GM12878 (cell line): ENCODE measurements around the gene FAM222B. TPM values are rescaled to one million over a fixed set of nuclear protein-coding genes. Genes with fewer than 3 reads are reported as not detected.

ENCODE experiments used
- ATAC-seq: fragments of 200-7000 bp; cut with Tn5 transposase; 3 replicates; pipeline ENCODE4 v1.9.1; 2020; ENCODE audit warnings: mild to moderate bottlenecking, moderate library complexity
- BruUV-seq: library from RNA; stranded (reverse); fragments of 400-500 nt; replicated peaks from 2 replicates; lab custom pipeline; 2021; lab: Mats Ljungman, UMichigan
- CTCF ChIA-PET: fragments of 300-600 bp; sonication (Branson Sonifier 250); formaldehyde crosslinking; extraction: SDS; loops from one replicate; lab custom pipeline; 2021; ENCODE audit warnings: inconsistent platforms; lab: Yijun Ruan, JAX
- POLR2A ChIA-PET: fragments of 350-600 bp; formaldehyde crosslinking; extraction: SDS; loops from one replicate; lab custom pipeline; 2021; ENCODE audit warnings: inconsistent platforms; lab: Charles Lee
- RAD21 ChIA-PET: fragments of 300-600 bp; sonication (Branson Sonifier 250); formaldehyde crosslinking; loops from one replicate; lab custom pipeline; 2023; ENCODE audit warnings: antibody characterized with exemption; ENCODE audit not compliant: unreplicated experiment; lab: Charles Lee
- SMC1A ChIA-PET: fragments of 300-600 bp; sonication (Branson Sonifier 250); formaldehyde crosslinking; loops from one replicate; lab custom pipeline; 2023; ENCODE audit not compliant: unreplicated experiment, uncharacterized antibody; lab: Charles Lee
- DNase-seq: peaks from one replicate; pipeline ENCODE4 v3.0.0-alpha.2; 2011; ENCODE audit warnings: low read depth, low spot score
- FAIRE-seq: peaks from 3 replicates; lab custom pipeline; 2011; peaks lifted over from hg19 to GRCh38; lab: Jason Lieb, UNC
- H2AFZ ChIP-seq: 2 replicates; pipeline ENCODE4 v1.6.0; 2011; ENCODE audit warnings: low read depth, low read length, control low read depth; ENCODE audit not compliant: control insufficient read depth
- H3K27ac ChIP-seq: 2 replicates; pipeline ENCODE4 v1.5.1; 2011; ENCODE audit warnings: control low read depth; ENCODE audit not compliant: control insufficient read depth, insufficient read depth
- H3K27me3 ChIP-seq, 2 experiments: replicated peaks in 1 of 2; 2 replicates each; pipeline versions ENCODE4 v1.6.0 to v1.6.1; 2011; ENCODE audit warnings: low read length in 1 of 2; ENCODE audit not compliant: control insufficient read depth in 2 of 2, insufficient read depth in 2 of 2
- H3K36me3 ChIP-seq, 2 experiments: 2 replicates each; pipeline ENCODE4 v1.5.1; 2011; ENCODE audit warnings: low read length in 1 of 2; ENCODE audit not compliant: control insufficient read depth in 2 of 2, insufficient read depth in 2 of 2
- H3K4me1 ChIP-seq: 2 replicates; pipeline ENCODE4 v1.6.1; 2011; ENCODE audit warnings: mild to moderate bottlenecking, low read length, moderate library complexity, mixed read lengths; ENCODE audit not compliant: control insufficient read depth, insufficient read depth
- H3K4me2 ChIP-seq: 2 replicates; pipeline ENCODE4 v1.6.0; 2011; ENCODE audit warnings: control low read depth; ENCODE audit not compliant: control insufficient read depth, insufficient read depth
- H3K4me3 ChIP-seq: fragments of 200-600 bp; sonication (generic); 2 replicates; pipeline ENCODE4 v1.5.1; 2016
- H3K79me2 ChIP-seq: 2 replicates; pipeline ENCODE4 v1.6.0; 2011; ENCODE audit warnings: low read length; ENCODE audit not compliant: control insufficient read depth, insufficient read depth
- H3K9ac ChIP-seq: 2 replicates; pipeline ENCODE4 v1.8.0; 2011; ENCODE audit warnings: low read length, control low read depth, mixed read lengths; ENCODE audit not compliant: control insufficient read depth, insufficient read depth
- H3K9me3 ChIP-seq: replicated peaks from 3 replicates; pipeline ENCODE4 v1.5.1; 2011; ENCODE audit warnings: mild to moderate bottlenecking, low read length; ENCODE audit not compliant: control insufficient read depth, insufficient read depth
- H4K20me1 ChIP-seq: 2 replicates; pipeline ENCODE4 v1.6.0; 2011; ENCODE audit not compliant: control insufficient read depth, insufficient read depth
- CBFB ChIP-seq: IDR thresholded peaks from 2 replicates; pipeline ENCODE4 v1.6.1; 2016; ENCODE audit warnings: antibody characterized with exemption, low read depth
- HDAC2 ChIP-seq: fragments of 200-600 bp; sonication (generic); IDR thresholded peaks from 2 replicates; pipeline ENCODE4 v1.6.1; 2017
- NR2F1 ChIP-seq: fragments of 450-650 bp; conservative IDR thresholded peaks from 2 replicates; pipeline ENCODE4 v1.6.1; 2017; ENCODE audit warnings: mild to moderate bottlenecking
- POLR2A ChIP-seq: IDR thresholded peaks from 2 replicates; pipeline ENCODE4 v1.6.1; 2011; ENCODE audit warnings: low read depth, mild to moderate bottlenecking, low read length
- POLR2AphosphoS5 ChIP-seq: IDR thresholded peaks from 2 replicates; pipeline ENCODE4 v1.6.1; 2011; ENCODE audit warnings: mild to moderate bottlenecking, low read length, inconsistent platforms
- RAD21 ChIP-seq: IDR thresholded peaks from 2 replicates; pipeline ENCODE4 v1.6.1; 2011; ENCODE audit warnings: mild to moderate bottlenecking, low read depth, low read length, moderate library complexity; ENCODE audit not compliant: insufficient read depth
- RB1 ChIP-seq: fragments of 450-650 bp; formaldehyde crosslinking; IDR thresholded peaks from 2 replicates; pipeline ENCODE4 v1.6.1; 2017; ENCODE audit warnings: mild to moderate bottlenecking, borderline replicate concordance
- SRF ChIP-seq, 2 experiments: IDR thresholded peaks; 2 replicates each; pipeline ENCODE4 v1.6.1; 2011; ENCODE audit warnings: low read depth in 2 of 2, low read length in 2 of 2, mild to moderate bottlenecking in 1 of 2, moderate library complexity in 1 of 2
- YBX1 ChIP-seq: fragments of 450-650 bp; IDR thresholded peaks from 2 replicates; pipeline ENCODE4 v1.6.1; 2016; ENCODE audit warnings: antibody characterized with exemption
- WGBS: methylation state at CpG from one replicate; pipeline ENCODE4 v1.1.6; 2016; ENCODE audit warnings: low lambda C conversion rate; ENCODE audit not compliant: insufficient replicate concordance, insufficient coverage; ENCODE audit errors: missing lambda C conversion rate; 5-methylcytosine and 5-hydroxymethylcytosine counted together
- in situ Hi-C: fragments of 300-500 bp; cut with MboI; formaldehyde crosslinking; loops from 9 replicates; pipeline ENCODE4 v1.14.3; 2018; ENCODE audit warnings: mixed read lengths
- intact Hi-C: fragments of 100-400 bp; cut with micrococcal nuclease; formaldehyde crosslinking; loops from one replicate; pipeline ENCODE4 v1.14.2; 2022; ENCODE audit not compliant: unreplicated experiment
- polyA plus RNA-seq, 11 experiments: library from polyadenylated mRNA; depleted of rRNA in 4 of 11; unstranded in 6 of 11; stranded (reverse) in 5 of 11; fragments of >200 nt; fragmentation: Nextera tagmentation in 4 of 11; fragmentation: Illumina TruSeq in 1 of 11; extraction: Ambion mirVana in 4 of 11; extraction: Trizol in 1 of 11; gene quantifications; 1 replicate in 1 of 11; 2 replicates in 10 of 11; pipeline versions ENCODE4 v1.2.1 to v1.2.3, GENCODE V29; 2011 to 2016; ENCODE audit warnings: inconsistent platforms in 2 of 11, missing spikeins in 2 of 11, low read depth in 1 of 11
- total RNA-seq, 4 experiments: library from RNA; depleted of rRNA in 3 of 4; stranded (reverse); fragments of >200 nt in 3 of 4; fragmentation: Illumina TruSeq in 1 of 4; extraction: Trizol in 1 of 4; gene quantifications; 2 replicates each; pipeline versions ENCODE4 v1.2.1 to v1.2.3, GENCODE V29; 2013 to 2021
- TF ChIP-seq, protein P1 (sequence below): fragments of 450-650 bp; formaldehyde crosslinking; IDR thresholded peaks from 2 replicates; pipeline ENCODE4 v1.4.0; 2020; ENCODE audit warnings: mild to moderate bottlenecking, moderate library complexity
- TF ChIP-seq, protein P2 (sequence below): fragments of 450-650 bp; IDR thresholded peaks from 2 replicates; pipeline ENCODE4 v1.6.1; 2017; ENCODE audit warnings: mild to moderate bottlenecking, moderate library complexity
- TF ChIP-seq, protein P3 (sequence below): fragments of 450-650 bp; conservative IDR thresholded peaks from 2 replicates; pipeline ENCODE4 v1.6.1; 2017; ENCODE audit warnings: mild to moderate bottlenecking, moderate library complexity

FAM222B gene
- total and polyA plus RNA-seq, 10 of the 15 experiments (the other 5 are each of a cell fraction or from before 2014, with no cell fraction given) = 2.8 to 18.3 (median 6.4) TPM

DNA sequence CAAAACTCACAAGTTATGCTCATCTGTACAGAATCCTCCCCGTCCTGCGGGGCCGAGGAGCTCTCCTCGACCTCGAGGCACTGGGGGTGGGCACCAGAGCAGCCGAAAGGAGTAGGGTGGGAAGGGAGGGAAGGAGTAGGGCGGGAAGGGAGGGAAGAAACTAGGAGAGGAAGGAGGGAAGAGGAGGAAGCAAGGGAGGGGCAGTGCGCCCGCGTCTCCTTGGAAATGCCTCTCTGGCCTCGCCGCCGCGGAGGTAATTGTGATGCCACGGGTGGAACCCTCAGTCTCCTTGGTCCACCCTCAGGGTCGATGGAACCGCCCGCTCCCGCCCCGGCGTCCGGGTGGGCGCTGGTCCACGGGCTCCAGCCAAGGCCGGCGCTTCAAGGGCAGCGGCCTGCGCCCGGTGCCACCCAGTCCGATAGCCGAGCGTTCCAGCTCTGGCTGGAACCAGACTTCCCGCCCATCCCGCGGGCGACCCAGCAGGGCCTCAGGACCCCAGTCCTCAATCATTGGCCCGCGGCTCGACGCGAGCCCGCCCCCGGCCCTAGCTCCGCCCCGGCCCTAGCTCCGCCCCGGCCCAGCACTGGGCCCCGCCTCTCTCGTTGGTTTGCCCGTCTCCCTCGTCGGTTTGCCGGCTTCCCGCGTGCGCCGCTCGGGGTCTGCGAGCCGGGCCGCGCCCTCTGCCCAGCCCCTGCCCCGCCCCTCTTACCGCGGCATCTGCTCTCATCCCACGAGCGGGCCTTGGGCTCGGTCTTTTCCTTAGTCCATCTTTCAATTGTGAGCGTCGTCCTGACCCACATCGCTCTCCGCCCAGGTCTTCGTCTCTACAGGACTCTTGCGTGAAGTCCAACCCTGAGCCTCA lies 131.5 kb downstream of the FAM222B start:
- ChIA-PET POLR2A (interaction anchor here (0.5 to 3.5 kb wide), 21 partner anchors 9 to 240 kb away, joined by 3 to 29 read pairs (median 5); partner anchors contain the start of genes ALDOC, BLTP2, NEK8 and PIGS), SMC1A (interaction anchor here (0.6 to 2.6 kb wide), 13 partner anchors 9 to 160 kb away, joined by 3 to 13 read pairs (median 3); partner anchors contain the start of genes RPL23A, SDF2, SUPT6H and TLCD1), RAD21 (interaction anchor here (0.6 to 3.4 kb wide), 14 partner anchors 9 to 241 kb away, joined by 3 to 20 read pairs (median 5); partner anchors contain the start of genes BLTP2, PIGS, RPL23A and SDF2), CTCF (interaction anchor here (0.6 to 3.1 kb wide), 12 partner anchors 8 to 406 kb away, joined by 3 to 18 read pairs (median 4); partner anchors contain the start of genes RPL23A and TLCD1)
- ATAC-seq (peak; percentile 94), FAIRE-seq (peak; percentile 81), DNase-seq (peak; percentile 50)
- Histone ChIP-seq H3K27ac (peak overlapping the region; percentile 61), H3K9me3 (no peaks in the 10 kb centered on the region), H3K4me2 (peak overlapping the region; percentile 95), H3K9ac (peak overlapping the region; percentile 72), H2AFZ (peak overlapping the region; percentile 93), H3K4me3 (peak overlapping the region; percentile 73), H3K79me2 (no peaks in the 10 kb centered on the region), H4K20me1 (no peaks in the 10 kb centered on the region), H3K27me3 (no peaks in the 10 kb centered on the region), H3K4me1 (peaks cover 9% of the 10 kb centered on the region), H3K36me3 (no peaks in the 10 kb centered on the region; a peak in 1 of 4 replicates)
- WGBS = 3% methylated on average over 60 of the region's 74 CpGs
- in situ Hi-C loops (no loop called here), intact Hi-C loops (loop anchor here (2.0 to 10.0 kb wide), 2 partner anchors 64 to 156 kb away; partner anchors contain the start of gene UNC119)
- no TSS peak for BruUV-seq
- TF ChIP-seq RB1 (peak; percentile 59; the same call in 1 of the 2 replicates), YBX1 (no peak), POLR2AphosphoS5 (peak; percentile 59), RAD21 (no peak), CBFB (0 out of 2 replicates have a peak, but pooled peaks have one; percentile 4), NR2F1 (peak; percentile 36; the same call in 1 of the 2 replicates), POLR2A (peak; percentile 62; the same call in 1 of the 2 replicates), SRF (IDR thresholded peaks at IDR 0.05; ENCODE audit: low read depth in 2 of 2, low read length in 2 of 2) (no peak), HDAC2 (0 out of 2 replicates have a peak, but pooled peaks have one; percentile 36)
- TF ChIP-seq, protein P1, sequence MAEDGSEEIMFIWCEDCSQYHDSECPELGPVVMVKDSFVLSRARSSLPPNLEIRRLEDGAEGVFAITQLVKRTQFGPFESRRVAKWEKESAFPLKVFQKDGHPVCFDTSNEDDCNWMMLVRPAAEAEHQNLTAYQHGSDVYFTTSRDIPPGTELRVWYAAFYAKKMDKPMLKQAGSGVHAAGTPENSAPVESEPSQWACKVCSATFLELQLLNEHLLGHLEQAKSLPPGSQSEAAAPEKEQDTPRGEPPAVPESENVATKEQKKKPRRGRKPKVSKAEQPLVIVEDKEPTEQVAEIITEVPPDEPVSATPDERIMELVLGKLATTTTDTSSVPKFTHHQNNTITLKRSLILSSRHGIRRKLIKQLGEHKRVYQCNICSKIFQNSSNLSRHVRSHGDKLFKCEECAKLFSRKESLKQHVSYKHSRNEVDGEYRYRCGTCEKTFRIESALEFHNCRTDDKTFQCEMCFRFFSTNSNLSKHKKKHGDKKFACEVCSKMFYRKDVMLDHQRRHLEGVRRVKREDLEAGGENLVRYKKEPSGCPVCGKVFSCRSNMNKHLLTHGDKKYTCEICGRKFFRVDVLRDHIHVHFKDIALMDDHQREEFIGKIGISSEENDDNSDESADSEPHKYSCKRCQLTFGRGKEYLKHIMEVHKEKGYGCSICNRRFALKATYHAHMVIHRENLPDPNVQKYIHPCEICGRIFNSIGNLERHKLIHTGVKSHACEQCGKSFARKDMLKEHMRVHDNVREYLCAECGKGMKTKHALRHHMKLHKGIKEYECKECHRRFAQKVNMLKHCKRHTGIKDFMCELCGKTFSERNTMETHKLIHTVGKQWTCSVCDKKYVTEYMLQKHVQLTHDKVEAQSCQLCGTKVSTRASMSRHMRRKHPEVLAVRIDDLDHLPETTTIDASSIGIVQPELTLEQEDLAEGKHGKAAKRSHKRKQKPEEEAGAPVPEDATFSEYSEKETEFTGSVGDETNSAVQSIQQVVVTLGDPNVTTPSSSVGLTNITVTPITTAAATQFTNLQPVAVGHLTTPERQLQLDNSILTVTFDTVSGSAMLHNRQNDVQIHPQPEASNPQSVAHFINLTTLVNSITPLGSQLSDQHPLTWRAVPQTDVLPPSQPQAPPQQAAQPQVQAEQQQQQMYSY (CRISPR knock-in tag) = no peak
- TF ChIP-seq, protein P2, sequence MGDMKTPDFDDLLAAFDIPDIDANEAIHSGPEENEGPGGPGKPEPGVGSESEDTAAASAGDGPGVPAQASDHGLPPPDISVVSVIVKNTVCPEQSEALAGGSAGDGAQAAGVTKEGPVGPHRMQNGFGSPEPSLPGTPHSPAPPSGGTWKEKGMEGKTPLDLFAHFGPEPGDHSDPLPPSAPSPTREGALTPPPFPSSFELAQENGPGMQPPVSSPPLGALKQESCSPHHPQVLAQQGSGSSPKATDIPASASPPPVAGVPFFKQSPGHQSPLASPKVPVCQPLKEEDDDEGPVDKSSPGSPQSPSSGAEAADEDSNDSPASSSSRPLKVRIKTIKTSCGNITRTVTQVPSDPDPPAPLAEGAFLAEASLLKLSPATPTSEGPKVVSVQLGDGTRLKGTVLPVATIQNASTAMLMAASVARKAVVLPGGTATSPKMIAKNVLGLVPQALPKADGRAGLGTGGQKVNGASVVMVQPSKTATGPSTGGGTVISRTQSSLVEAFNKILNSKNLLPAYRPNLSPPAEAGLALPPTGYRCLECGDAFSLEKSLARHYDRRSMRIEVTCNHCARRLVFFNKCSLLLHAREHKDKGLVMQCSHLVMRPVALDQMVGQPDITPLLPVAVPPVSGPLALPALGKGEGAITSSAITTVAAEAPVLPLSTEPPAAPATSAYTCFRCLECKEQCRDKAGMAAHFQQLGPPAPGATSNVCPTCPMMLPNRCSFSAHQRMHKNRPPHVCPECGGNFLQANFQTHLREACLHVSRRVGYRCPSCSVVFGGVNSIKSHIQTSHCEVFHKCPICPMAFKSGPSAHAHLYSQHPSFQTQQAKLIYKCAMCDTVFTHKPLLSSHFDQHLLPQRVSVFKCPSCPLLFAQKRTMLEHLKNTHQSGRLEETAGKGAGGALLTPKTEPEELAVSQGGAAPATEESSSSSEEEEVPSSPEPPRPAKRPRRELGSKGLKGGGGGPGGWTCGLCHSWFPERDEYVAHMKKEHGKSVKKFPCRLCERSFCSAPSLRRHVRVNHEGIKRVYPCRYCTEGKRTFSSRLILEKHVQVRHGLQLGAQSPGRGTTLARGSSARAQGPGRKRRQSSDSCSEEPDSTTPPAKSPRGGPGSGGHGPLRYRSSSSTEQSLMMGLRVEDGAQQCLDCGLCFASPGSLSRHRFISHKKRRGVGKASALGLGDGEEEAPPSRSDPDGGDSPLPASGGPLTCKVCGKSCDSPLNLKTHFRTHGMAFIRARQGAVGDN = peak; percentile 76
- TF ChIP-seq, protein P3, sequence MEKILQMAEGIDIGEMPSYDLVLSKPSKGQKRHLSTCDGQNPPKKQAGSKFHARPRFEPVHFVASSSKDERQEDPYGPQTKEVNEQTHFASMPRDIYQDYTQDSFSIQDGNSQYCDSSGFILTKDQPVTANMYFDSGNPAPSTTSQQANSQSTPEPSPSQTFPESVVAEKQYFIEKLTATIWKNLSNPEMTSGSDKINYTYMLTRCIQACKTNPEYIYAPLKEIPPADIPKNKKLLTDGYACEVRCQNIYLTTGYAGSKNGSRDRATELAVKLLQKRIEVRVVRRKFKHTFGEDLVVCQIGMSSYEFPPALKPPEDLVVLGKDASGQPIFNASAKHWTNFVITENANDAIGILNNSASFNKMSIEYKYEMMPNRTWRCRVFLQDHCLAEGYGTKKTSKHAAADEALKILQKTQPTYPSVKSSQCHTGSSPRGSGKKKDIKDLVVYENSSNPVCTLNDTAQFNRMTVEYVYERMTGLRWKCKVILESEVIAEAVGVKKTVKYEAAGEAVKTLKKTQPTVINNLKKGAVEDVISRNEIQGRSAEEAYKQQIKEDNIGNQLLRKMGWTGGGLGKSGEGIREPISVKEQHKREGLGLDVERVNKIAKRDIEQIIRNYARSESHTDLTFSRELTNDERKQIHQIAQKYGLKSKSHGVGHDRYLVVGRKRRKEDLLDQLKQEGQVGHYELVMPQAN = peak; percentile 46
